MM.1S (cell line): Measurements from ENCODE around the gene LHPP.
A peak's percentile ranks its signal among the peaks of the same experiment; 100 is the strongest.

Source experiments
- DNase-seq: peaks from one replicate; pipeline ENCODE4 v3.0.0-alpha.2; 2015
- H2AFZ ChIP-seq: fragments of 300-600 bp; sonication (generic); 2 replicates; pipeline ENCODE4 v1.6.0; 2016; ENCODE audit warnings: antibody characterized with exemption, low read length
- H3F3A ChIP-seq: fragments of 300-600 bp; sonication (generic); 2 replicates; pipeline ENCODE4 v1.6.1; 2016; ENCODE audit warnings: mild to moderate bottlenecking, antibody characterized with exemption, low read length, moderate library complexity, mixed read lengths; ENCODE audit not compliant: insufficient read depth
- H3K27ac ChIP-seq: fragments of 300-600 bp; sonication (generic); 2 replicates; pipeline ENCODE4 v1.5.1; 2016; ENCODE audit warnings: mild to moderate bottlenecking, low read length
- H3K27me3 ChIP-seq: fragments of 300-600 bp; sonication (generic); replicated peaks from 2 replicates; pipeline ENCODE4 v1.6.0; 2016; ENCODE audit warnings: low read length; ENCODE audit not compliant: insufficient read depth
- H3K36me3 ChIP-seq: fragments of 300-600 bp; sonication (generic); replicated peaks from 2 replicates; pipeline ENCODE4 v1.6.1; 2016; ENCODE audit warnings: mild to moderate bottlenecking, low read length, mixed read lengths; ENCODE audit not compliant: insufficient read depth
- H3K4me1 ChIP-seq: fragments of 300-600 bp; sonication (generic); 2 replicates; pipeline ENCODE4 v1.6.1; 2016; ENCODE audit warnings: low read length, mixed read lengths
- H3K4me2 ChIP-seq: fragments of 300-600 bp; sonication (generic); 2 replicates; pipeline ENCODE4 v1.6.0; 2016; ENCODE audit warnings: low read depth, low read length
- H3K4me3 ChIP-seq: fragments of 300-600 bp; sonication (generic); 2 replicates; pipeline ENCODE4 v1.5.1; 2016; ENCODE audit warnings: low read length, mixed read lengths
- H3K79me2 ChIP-seq: fragments of 300-600 bp; sonication (generic); 2 replicates; pipeline ENCODE4 v1.6.1; 2016; ENCODE audit warnings: mixed run types, low read length, mixed read lengths
- H3K9ac ChIP-seq: fragments of 300-600 bp; sonication (generic); 2 replicates; pipeline ENCODE4 v1.6.1; 2016; ENCODE audit warnings: low read length, mixed read lengths
- H3K9me2 ChIP-seq: fragments of 300-600 bp; sonication (generic); replicated peaks from 2 replicates; pipeline ENCODE4 v1.6.1; 2016; ENCODE audit warnings: mild to moderate bottlenecking, low read length, mixed read lengths; ENCODE audit not compliant: insufficient read depth
- H3K9me3 ChIP-seq: fragments of 300-600 bp; sonication (generic); replicated peaks from 2 replicates; pipeline ENCODE4 v1.6.1; 2016; ENCODE audit warnings: mild to moderate bottlenecking, low read length, mixed read lengths; ENCODE audit not compliant: insufficient read depth
- H4K20me1 ChIP-seq: fragments of 300-600 bp; sonication (generic); 2 replicates; pipeline ENCODE4 v1.6.1; 2016; ENCODE audit warnings: mild to moderate bottlenecking, low read length, moderate library complexity, mixed read lengths; ENCODE audit not compliant: insufficient read depth
- EZH2 ChIP-seq: fragments of 300-600 bp; sonication (generic); optimal IDR thresholded peaks from 2 replicates; pipeline ENCODE3; 2017; ENCODE audit warnings: low read depth, mild to moderate bottlenecking, antibody characterized with exemption, low read length, mixed read lengths
- EZH2phosphoT487 ChIP-seq: fragments of 300-600 bp; sonication (generic); IDR thresholded peaks from 2 replicates; pipeline ENCODE4 v1.6.1; 2018; ENCODE audit warnings: antibody characterized with exemption, low read length
- TF ChIP-seq, protein P1 (sequence below): fragments of 300-600 bp; sonication (generic); IDR thresholded peaks from 2 replicates; pipeline ENCODE4 v1.5.1; 2016; ENCODE audit warnings: antibody characterized with exemption, low read length, mixed read lengths

Gene LHPP

DNA sequence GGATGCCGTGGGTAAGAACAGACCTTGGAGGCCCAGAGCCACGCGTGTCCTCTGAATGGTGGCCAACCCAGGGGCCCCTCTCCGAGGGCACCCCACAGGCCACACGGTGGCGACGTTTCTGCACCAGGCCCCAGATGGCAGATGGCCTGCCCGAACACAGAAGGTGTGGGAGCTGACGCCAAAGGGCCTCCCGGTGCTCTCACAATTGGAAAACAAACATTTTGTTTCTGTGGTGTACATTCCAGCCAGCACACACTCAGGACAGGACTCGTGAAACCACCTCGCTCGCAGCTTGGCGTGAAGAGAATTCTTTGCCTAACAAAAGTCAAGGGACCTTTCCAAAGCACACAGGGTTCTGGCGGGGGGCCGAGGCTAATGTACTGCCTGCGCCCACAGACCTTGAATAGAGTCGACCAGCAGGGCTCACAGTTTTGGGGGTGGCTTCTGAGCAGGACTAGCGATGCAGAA, 170.5 kb downstream of the LHPP start:
- no peak overlapping the region for H3K4me3 ChIP-seq
- H3K27ac ChIP-seq, result no peak overlapping the region
- H3K9ac ChIP-seq, result no peak overlapping the region
- H3K9me3 ChIP-seq, result no peaks in the 10 kb centered on the region
- H2AFZ ChIP-seq, result no peak overlapping the region
- H3K36me3 ChIP-seq, result no peaks in the 10 kb centered on the region
- peaks cover 6% of the 10 kb centered on the region for H3F3A ChIP-seq
- H3K4me2 ChIP-seq, result no peak overlapping the region
- TF ChIP-seq, protein P1, sequence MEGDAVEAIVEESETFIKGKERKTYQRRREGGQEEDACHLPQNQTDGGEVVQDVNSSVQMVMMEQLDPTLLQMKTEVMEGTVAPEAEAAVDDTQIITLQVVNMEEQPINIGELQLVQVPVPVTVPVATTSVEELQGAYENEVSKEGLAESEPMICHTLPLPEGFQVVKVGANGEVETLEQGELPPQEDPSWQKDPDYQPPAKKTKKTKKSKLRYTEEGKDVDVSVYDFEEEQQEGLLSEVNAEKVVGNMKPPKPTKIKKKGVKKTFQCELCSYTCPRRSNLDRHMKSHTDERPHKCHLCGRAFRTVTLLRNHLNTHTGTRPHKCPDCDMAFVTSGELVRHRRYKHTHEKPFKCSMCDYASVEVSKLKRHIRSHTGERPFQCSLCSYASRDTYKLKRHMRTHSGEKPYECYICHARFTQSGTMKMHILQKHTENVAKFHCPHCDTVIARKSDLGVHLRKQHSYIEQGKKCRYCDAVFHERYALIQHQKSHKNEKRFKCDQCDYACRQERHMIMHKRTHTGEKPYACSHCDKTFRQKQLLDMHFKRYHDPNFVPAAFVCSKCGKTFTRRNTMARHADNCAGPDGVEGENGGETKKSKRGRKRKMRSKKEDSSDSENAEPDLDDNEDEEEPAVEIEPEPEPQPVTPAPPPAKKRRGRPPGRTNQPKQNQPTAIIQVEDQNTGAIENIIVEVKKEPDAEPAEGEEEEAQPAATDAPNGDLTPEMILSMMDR, result peak; percentile 10; the same call in 1 of the 2 replicates
- TF ChIP-seq EZH2, result no peak
- H3K27me3 ChIP-seq, result no peaks in the 10 kb centered on the region
- H3K9me2 ChIP-seq, result no peaks in the 10 kb centered on the region
- peaks cover 34% of the 10 kb centered on the region for H3K79me2 ChIP-seq
- DNase-seq, result no peak
- H4K20me1 ChIP-seq, result no peaks in the 10 kb centered on the region
- peaks cover 12% of the 10 kb centered on the region for H3K4me1 ChIP-seq

DNA sequence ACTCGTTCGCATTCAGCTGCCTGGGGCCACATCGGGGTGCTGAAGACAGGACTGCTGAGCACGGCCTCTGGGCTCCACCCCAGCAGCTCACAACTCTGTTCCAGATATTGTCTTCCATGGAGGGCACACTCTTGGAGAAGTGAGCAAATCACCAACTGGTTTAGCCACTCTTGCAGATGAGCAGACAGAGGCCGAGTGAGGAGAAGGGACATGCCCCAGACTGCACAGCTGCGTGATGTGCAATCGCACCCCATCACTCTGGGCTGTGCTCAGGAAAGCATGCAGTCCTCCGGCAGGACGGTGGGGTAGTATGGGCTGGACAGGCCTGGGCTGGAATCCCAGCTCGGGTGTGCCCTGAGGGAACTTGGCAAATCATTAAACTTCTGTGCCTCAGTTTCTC, 170.9 kb downstream of the LHPP start:
- TF ChIP-seq, protein P1, result no peak
- no peak for TF ChIP-seq EZH2
- no peak for TF ChIP-seq EZH2phosphoT487
- Histone ChIP-seq H3K27ac (no peak overlapping the region), H3F3A (peaks cover 1% of the 10 kb centered on the region; the same call in 1 of the 2 replicates), H3K36me3 (no peaks in the 10 kb centered on the region), H3K9me3 (no peaks in the 10 kb centered on the region), H3K4me3 (no peak overlapping the region), H2AFZ (no peak overlapping the region), H3K27me3 (no peaks in the 10 kb centered on the region), H3K4me1 (peaks cover 7% of the 10 kb centered on the region), H3K4me2 (no peak overlapping the region), H3K9me2 (no peaks in the 10 kb centered on the region), H3K9ac (no peak overlapping the region), H4K20me1 (no peaks in the 10 kb centered on the region), H3K79me2 (peaks cover 39% of the 10 kb centered on the region)
- no peak for DNase-seq

- Histone ChIP-seq H3K27me3 (no peaks in the 10 kb centered on the region), H3K4me3 (no peak overlapping the region), H3F3A (no peaks in the 10 kb centered on the region), H3K4me2 (no peak overlapping the region), H2AFZ (no peak overlapping the region), H3K9me3 (no peaks in the 10 kb centered on the region), H3K27ac (no peak overlapping the region), H3K36me3 (no peaks in the 10 kb centered on the region), H3K9ac (no peak overlapping the region), H3K9me2 (no peaks in the 10 kb centered on the region), H3K79me2 (peaks cover 46% of the 10 kb centered on the region), H3K4me1 (no peaks in the 10 kb centered on the region), H4K20me1 (no peaks in the 10 kb centered on the region)
- no peak for DNase-seq
- no peak for TF ChIP-seq EZH2
- TF ChIP-seq EZH2phosphoT487, result no peak
- TF ChIP-seq, protein P1, result no peak
Measured at GRCh38 chr10:124636271-124636995, 174.8 kb downstream of the LHPP start.
